GM10266 (cell line): ENCODE results near the gene STAT4.

Experiments
- DNase-seq: peaks from one replicate; pipeline ENCODE4 v3.0.0; 2012; ENCODE audit errors: extremely low spot score
- TF ChIP-seq, protein P1 (sequence below): IDR thresholded peaks from 2 replicates; pipeline ENCODE4 v1.5.1; 2012; ENCODE audit warnings: mild to moderate bottlenecking, low read depth; ENCODE audit not compliant: control insufficient read depth, insufficient read depth; ENCODE audit errors: missing control alignments

Gene STAT4

DNA sequence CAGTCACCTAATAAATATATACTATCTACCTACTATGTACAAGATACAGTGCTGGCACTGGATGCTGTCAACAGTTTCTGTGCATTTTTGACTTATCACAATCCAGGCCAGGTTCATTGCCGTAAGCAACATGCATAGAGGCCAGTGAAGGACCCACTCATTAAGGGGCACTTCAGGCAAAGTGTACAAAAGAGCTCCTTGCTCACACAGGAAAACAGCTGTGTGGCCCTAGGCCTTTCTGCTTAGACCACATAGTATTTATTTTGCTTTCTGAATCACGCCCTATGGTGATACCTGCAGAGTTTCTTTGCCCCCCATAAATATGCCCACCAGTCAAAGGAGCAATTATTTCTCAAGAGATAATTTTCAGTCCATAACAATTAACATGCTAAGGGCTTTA, 39.6 kb upstream of the STAT4 start:
- TF ChIP-seq, protein P1, sequence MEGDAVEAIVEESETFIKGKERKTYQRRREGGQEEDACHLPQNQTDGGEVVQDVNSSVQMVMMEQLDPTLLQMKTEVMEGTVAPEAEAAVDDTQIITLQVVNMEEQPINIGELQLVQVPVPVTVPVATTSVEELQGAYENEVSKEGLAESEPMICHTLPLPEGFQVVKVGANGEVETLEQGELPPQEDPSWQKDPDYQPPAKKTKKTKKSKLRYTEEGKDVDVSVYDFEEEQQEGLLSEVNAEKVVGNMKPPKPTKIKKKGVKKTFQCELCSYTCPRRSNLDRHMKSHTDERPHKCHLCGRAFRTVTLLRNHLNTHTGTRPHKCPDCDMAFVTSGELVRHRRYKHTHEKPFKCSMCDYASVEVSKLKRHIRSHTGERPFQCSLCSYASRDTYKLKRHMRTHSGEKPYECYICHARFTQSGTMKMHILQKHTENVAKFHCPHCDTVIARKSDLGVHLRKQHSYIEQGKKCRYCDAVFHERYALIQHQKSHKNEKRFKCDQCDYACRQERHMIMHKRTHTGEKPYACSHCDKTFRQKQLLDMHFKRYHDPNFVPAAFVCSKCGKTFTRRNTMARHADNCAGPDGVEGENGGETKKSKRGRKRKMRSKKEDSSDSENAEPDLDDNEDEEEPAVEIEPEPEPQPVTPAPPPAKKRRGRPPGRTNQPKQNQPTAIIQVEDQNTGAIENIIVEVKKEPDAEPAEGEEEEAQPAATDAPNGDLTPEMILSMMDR = no peak
- no peak for DNase-seq

GRCh38 chr2:191189112-191189635, 38.4 kb upstream of the STAT4 start:
- TF ChIP-seq, protein P1 = no peak
- DNase-seq = no peak

DNA sequence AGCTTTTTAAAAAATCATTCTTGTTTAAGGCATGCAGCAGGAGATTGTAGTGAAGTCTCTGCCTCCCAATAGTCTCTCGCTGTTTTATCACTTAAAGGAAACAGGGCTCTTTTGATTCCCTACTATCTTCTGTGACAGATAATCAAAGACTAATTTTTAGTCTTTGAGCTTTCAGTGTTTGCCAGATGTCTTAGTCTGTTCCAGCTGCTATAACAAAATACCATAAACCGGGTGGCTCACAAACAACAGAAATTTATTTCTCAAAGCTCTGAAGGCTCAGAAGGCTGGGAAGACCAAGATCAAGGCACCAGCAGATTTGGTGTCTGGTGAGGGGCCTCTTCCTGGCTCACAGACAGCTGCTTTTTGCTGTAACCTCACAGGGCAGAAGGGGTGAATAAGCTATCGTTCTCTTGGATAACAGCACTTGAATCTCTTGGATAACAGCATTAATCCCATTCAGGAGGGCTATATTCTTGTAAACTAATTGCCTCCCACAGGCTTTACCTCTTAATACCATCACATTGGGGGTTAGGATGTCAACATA, 37.8 kb upstream of the STAT4 start:
- TF ChIP-seq, protein P1 = no peak
- no peak for DNase-seq

DNA sequence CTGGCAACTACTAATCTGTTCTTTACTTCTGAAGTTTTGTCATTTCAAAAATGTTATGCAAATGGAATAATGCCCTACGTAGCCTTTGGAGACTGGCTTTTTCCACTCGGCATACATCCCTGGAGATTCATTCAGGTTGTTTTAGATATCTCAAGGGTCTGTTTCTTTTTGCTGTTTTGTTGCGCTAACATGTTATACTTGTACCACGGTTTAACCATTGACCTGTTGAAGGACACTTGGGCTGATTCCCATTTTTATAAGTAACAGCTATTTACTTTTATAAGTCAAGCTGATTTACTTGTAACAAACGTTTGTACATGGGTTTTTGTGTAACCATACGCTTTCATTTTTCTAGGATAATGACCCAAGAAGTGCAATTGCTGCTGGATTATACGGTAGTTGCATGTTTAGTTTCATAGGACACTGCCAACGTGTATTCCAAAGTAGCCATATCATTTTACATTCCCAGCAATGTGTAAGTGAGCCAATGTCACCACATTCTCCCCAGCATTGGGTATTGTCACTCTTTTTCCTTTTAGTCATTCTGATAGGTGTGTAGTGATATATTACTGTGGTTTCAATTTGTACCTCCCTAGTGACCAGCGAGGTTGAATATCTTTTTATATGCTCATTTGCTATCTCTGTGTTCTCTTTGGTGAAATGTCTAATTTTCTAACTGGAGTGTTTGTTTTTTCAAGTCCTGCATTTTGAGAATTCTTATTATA, 36.5 kb upstream of the STAT4 start:
- TF ChIP-seq, protein P1 = no peak
- no peak for DNase-seq

DNA sequence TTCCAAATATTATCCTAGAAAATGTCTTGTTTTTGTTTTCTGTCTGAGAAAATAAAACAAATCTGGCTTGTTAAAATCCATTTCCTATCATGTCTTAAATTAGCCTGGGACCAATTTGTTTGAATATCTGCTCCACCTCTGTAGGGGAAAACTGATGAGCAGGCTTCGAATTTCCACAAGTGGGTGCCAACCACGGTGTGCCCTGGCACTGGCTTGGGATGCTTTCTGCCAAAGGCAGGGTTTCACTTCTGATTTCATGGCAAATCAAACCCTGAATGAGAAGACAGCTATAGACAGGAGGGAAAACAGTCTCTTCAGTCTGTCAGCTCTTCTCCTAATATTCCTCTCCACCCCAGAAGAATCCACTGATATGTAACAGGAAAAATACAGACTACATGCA, 33.7 kb upstream of the STAT4 start:
- no peak for DNase-seq
- TF ChIP-seq, protein P1 = no peak

DNA sequence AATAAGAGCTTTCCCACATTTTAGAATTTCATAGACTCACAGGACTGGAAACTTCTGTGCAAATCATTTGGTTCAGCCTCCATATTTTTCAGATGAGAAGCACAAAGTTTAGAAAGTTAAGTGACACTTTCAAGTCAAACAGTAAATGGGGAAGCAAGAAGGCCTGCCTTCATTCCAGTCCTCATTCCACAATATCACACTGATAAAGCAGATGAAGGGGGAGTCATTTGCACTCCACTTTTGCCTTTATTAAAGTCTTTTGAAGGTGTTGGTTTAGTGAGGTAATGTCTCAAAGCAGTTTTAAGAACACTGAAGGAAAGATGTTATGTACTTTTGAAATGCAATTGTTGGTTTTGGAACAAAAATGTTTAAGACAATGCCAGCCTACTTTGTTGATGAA, 32.7 kb upstream of the STAT4 start:
- TF ChIP-seq, protein P1 = no peak
- DNase-seq = no peak

DNA sequence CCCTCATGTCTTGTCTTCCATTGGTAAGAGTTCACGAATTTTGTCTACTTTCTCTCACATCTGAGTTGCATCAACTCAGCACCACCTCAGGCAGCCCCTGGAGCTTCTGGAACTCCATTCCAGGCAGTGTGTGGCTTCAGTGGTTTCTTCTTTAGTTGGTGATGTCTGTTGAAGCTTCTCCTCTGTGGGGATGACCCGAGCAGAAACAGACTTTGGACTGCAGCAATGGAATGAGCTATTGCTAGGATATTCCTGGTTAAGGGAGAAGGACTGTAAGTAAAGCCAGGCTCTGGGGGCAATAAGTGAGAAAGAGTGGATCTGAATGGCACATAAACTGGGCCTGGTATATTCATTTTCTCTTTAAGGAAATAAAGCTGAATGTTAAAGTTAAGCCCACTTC, 32.3 kb upstream of the STAT4 start:
- TF ChIP-seq, protein P1 = no peak
- DNase-seq = no peak
